Endothelial cell of umbilical vein (primary cell): ENCODE measurements around the gene COL4A1. TPM values are rescaled to one million over a fixed set of nuclear protein-coding genes. Genes with fewer than 3 reads are reported as not detected.

Experiments used
- BruUV-seq: library from RNA; stranded (reverse); fragments of 400-500 nt; replicated peaks from 2 replicates; lab custom pipeline; 2021; lab: Mats Ljungman, UMichigan
- CTCF ChIA-PET: fragments of 300-600, 350-600 bp; sonication (Branson Sonifier 250); formaldehyde crosslinking; loops from one replicate; lab custom pipeline; 2021; ENCODE audit warnings: antibody characterized with exemption, inconsistent platforms; lab: Charles Lee
- POLR2A ChIA-PET: fragments of 300-600, 350-600 bp; sonication (Branson Sonifier 250); formaldehyde crosslinking; loops from one replicate; lab custom pipeline; 2021; ENCODE audit warnings: antibody characterized with exemption, inconsistent platforms; lab: Charles Lee
- DNase-seq: peaks from one replicate; pipeline ENCODE4 v3.0.0-alpha.2; 2011; ENCODE audit warnings: low read depth, low spot score
- FAIRE-seq: peaks from 2 replicates; lab custom pipeline; 2011; peaks lifted over from hg19 to GRCh38; lab: Jason Lieb, UNC
- H2AFZ ChIP-seq: 2 replicates; pipeline ENCODE4 v1.6.0; 2012; ENCODE audit warnings: low read depth, low read length, control low read depth, inconsistent platforms
- H3K27ac ChIP-seq: 2 replicates; pipeline ENCODE4 v1.5.1; 2011; ENCODE audit warnings: low read depth, mild to moderate bottlenecking, control low read depth, low read length, moderate library complexity; ENCODE audit not compliant: insufficient read depth
- H3K27me3 ChIP-seq, 2 experiments: 2 replicates each; pipeline versions ENCODE4 v1.6.0 to v1.6.1; 2011; ENCODE audit warnings: low read length in 2 of 2, mixed read lengths in 1 of 2; ENCODE audit not compliant: control insufficient read depth in 2 of 2, insufficient read depth in 2 of 2
- H3K36me3 ChIP-seq, 2 experiments: 2 replicates in 1 of 2; 3 replicates in 1 of 2; pipeline ENCODE4 v1.5.1; 2011; ENCODE audit warnings: low read length in 2 of 2, mild to moderate bottlenecking in 1 of 2, moderate library complexity in 1 of 2; ENCODE audit not compliant: control insufficient read depth in 2 of 2, insufficient read depth in 2 of 2; ENCODE audit errors: extremely low read depth in 1 of 2
- H3K4me1 ChIP-seq: 3 replicates; pipeline ENCODE4 v1.5.1; 2011; ENCODE audit warnings: mild to moderate bottlenecking, low read length; ENCODE audit not compliant: control insufficient read depth, insufficient read depth; ENCODE audit errors: extremely low read depth
- H3K4me2 ChIP-seq: 2 replicates; pipeline ENCODE4 v1.6.1; 2011; ENCODE audit warnings: low read length, control low read depth, mixed read lengths; ENCODE audit not compliant: insufficient read depth
- H3K4me3 ChIP-seq, 3 experiments: fragments of 200-600 bp in 1 of 3; sonication (generic), shearing (Covaris generic) in 1 of 3; replicated peaks in 1 of 3; 2 replicates each; pipeline ENCODE4 v1.5.1; 2011 to 2016; ENCODE audit warnings: control low read depth in 3 of 3, low read length in 3 of 3, mild to moderate bottlenecking in 2 of 3, inconsistent platforms in 1 of 3, low read depth in 1 of 3, moderate library complexity in 1 of 3; ENCODE audit not compliant: insufficient read depth in 1 of 3
- H3K79me2 ChIP-seq: 2 replicates; pipeline ENCODE4 v1.6.0; 2012; ENCODE audit warnings: low read length, inconsistent platforms; ENCODE audit not compliant: control insufficient read depth, insufficient read depth
- H3K9ac ChIP-seq: replicated peaks from 2 replicates; pipeline ENCODE3; 2011; ENCODE audit warnings: low read length, control low read depth; ENCODE audit not compliant: insufficient read depth; ENCODE audit errors: extremely low read depth
- H3K9me1 ChIP-seq: replicated peaks from 3 replicates; pipeline ENCODE4 v1.6.0; 2011; ENCODE audit warnings: mild to moderate bottlenecking, low read length; ENCODE audit not compliant: control insufficient read depth, insufficient read depth; ENCODE audit errors: extremely low read depth
- H3K9me3 ChIP-seq: replicated peaks from 2 replicates; pipeline ENCODE4 v1.5.1; 2012; ENCODE audit warnings: low read length, inconsistent platforms; ENCODE audit not compliant: control insufficient read depth, insufficient read depth
- H4K20me1 ChIP-seq: replicated peaks from 2 replicates; pipeline ENCODE3; 2011; ENCODE audit warnings: mild to moderate bottlenecking, low read length; ENCODE audit not compliant: control insufficient read depth, insufficient read depth; ENCODE audit errors: extremely low read depth
- EZH2 ChIP-seq: IDR thresholded peaks from 2 replicates; pipeline ENCODE4 v1.6.1; 2012; ENCODE audit warnings: borderline replicate concordance, low read depth, mild to moderate bottlenecking, moderate library complexity, low read length, inconsistent platforms; ENCODE audit not compliant: severe bottlenecking
- FOS ChIP-seq: IDR thresholded peaks from 2 replicates; pipeline ENCODE4 v1.6.1; 2011; ENCODE audit warnings: mild to moderate bottlenecking, low read length, moderate library complexity, borderline replicate concordance; ENCODE audit not compliant: insufficient read depth
- GATA2 ChIP-seq: IDR thresholded peaks from 2 replicates; pipeline ENCODE4 v1.7.0; 2011; ENCODE audit warnings: low read depth, mild to moderate bottlenecking, moderate library complexity, mixed read lengths, low read length; ENCODE audit not compliant: insufficient read length, insufficient read depth
- JUN ChIP-seq: IDR thresholded peaks from 2 replicates; pipeline ENCODE4 v1.6.1; 2011; ENCODE audit warnings: borderline replicate concordance, low read depth; ENCODE audit not compliant: insufficient read length, insufficient read depth
- MYC ChIP-seq: IDR thresholded peaks from one replicate; pipeline ENCODE4 v1.6.1; 2011; ENCODE audit warnings: mild to moderate bottlenecking, low read depth, low read length
- POLR2A ChIP-seq: IDR thresholded peaks from 2 replicates; pipeline ENCODE4 v1.6.1; 2012; ENCODE audit warnings: low read depth, mild to moderate bottlenecking, control low read depth, low read length
- POLR2AphosphoS5 ChIP-seq: IDR thresholded peaks from 2 replicates; pipeline ENCODE4 v1.6.1; 2012; ENCODE audit warnings: low read depth, mild to moderate bottlenecking, control low read depth, low read length, moderate library complexity; ENCODE audit not compliant: insufficient read depth
- dilution Hi-C: fragments of 300-500 bp; cut with MboI; formaldehyde crosslinking; loops from one replicate; pipeline ENCODE4 v1.15.0; 2019; ENCODE audit warnings: low sequenced_read_pairs; ENCODE audit not compliant: extremely low pct_ligation_motif_present
- intact Hi-C: fragments of 100-400 bp; cut with micrococcal nuclease; formaldehyde crosslinking; loops from one replicate; pipeline ENCODE4 v1.10.0; 2022
- polyA plus RNA-seq, 4 experiments: library from polyadenylated mRNA; depleted of rRNA in 3 of 4; stranded (reverse) in 3 of 4; unstranded in 1 of 4; fragments of >200 nt; gene quantifications; 2 replicates each; pipeline versions ENCODE4 v1.2.1 to v1.2.3, GENCODE V29; 2011 to 2012; ENCODE audit warnings: missing spikeins in 1 of 4
- total RNA-seq: library from RNA; stranded (reverse); gene quantifications from 2 replicates; pipeline ENCODE4 v1.2.3, GENCODE V29; 2021
- TF ChIP-seq, protein P1 (sequence below): IDR thresholded peaks from 2 replicates; pipeline ENCODE4 v1.6.1; 2011; ENCODE audit not compliant: insufficient read depth, insufficient read length
- TF ChIP-seq, protein P2 (sequence below), 2 donors: IDR thresholded peaks; 1 replicate in 1 of 2; 2 replicates in 1 of 2; pipeline ENCODE4 v1.5.1; 2011; ENCODE audit warnings: low read length in 2 of 2, mild to moderate bottlenecking in 2 of 2, moderate library complexity in 2 of 2, control low read depth in 1 of 2, inconsistent platforms in 1 of 2, low read depth in 1 of 2; ENCODE audit not compliant: insufficient read depth in 1 of 2; ENCODE audit errors: extremely low read depth in 1 of 2

COL4A1 gene
- total and polyA plus RNA-seq, 2 donors (not counting 3 experiments of a cell fraction or from before 2014, with no cell fraction given) = 384 to 1,119 TPM

- FAIRE-seq (no peak), DNase-seq (no peak)
- Histone ChIP-seq H3K36me3 (peaks cover 0 to 7% of the 10 kb centered on the region in 2 experiments), H2AFZ (no peak overlapping the region), H3K9ac (no peak overlapping the region), H3K9me1 (no peaks in the 10 kb centered on the region), H3K27ac (no peak overlapping the region), H3K4me1 (peaks cover 59% of the 10 kb centered on the region), H3K27me3 (no peaks in the 10 kb centered on the region), H3K4me2 (peak overlapping the region; percentile 79), H4K20me1 (peaks cover 6% of the 10 kb centered on the region), H3K4me3 (no peak overlapping the region), H3K9me3 (no peaks in the 10 kb centered on the region), H3K79me2 (peaks cover 76% of the 10 kb centered on the region)
- intact Hi-C loops = no loop called here
- no TSS peak for BruUV-seq
- POLR2A ChIA-PET = no interaction called here
- CTCF ChIA-PET = interaction anchor here (1.4 to 4.0 kb wide), 3 partner anchors 9 to 57 kb away, joined by 3 to 42 read pairs (median 5); no protein-coding TSS in a partner anchor
- dilution Hi-C loops = no loop called here
- no peak for TF ChIP-seq JUN
- TF ChIP-seq, protein P1, sequence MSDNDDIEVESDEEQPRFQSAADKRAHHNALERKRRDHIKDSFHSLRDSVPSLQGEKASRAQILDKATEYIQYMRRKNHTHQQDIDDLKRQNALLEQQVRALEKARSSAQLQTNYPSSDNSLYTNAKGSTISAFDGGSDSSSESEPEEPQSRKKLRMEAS = no peak
- TF ChIP-seq POLR2AphosphoS5 = no peak
- TF ChIP-seq, protein P2, sequence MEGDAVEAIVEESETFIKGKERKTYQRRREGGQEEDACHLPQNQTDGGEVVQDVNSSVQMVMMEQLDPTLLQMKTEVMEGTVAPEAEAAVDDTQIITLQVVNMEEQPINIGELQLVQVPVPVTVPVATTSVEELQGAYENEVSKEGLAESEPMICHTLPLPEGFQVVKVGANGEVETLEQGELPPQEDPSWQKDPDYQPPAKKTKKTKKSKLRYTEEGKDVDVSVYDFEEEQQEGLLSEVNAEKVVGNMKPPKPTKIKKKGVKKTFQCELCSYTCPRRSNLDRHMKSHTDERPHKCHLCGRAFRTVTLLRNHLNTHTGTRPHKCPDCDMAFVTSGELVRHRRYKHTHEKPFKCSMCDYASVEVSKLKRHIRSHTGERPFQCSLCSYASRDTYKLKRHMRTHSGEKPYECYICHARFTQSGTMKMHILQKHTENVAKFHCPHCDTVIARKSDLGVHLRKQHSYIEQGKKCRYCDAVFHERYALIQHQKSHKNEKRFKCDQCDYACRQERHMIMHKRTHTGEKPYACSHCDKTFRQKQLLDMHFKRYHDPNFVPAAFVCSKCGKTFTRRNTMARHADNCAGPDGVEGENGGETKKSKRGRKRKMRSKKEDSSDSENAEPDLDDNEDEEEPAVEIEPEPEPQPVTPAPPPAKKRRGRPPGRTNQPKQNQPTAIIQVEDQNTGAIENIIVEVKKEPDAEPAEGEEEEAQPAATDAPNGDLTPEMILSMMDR (IDR thresholded peaks at IDR 0.05; ENCODE audit: extremely low read depth in 1 of 2, insufficient read depth in 1 of 2, low read depth in 1 of 2, low read length in 2 of 2) = no peak
- no peak for TF ChIP-seq GATA2
- TF ChIP-seq EZH2 = no peak
- no peak for TF ChIP-seq MYC
- no peak for TF ChIP-seq FOS
- no peak for TF ChIP-seq POLR2A
Observed at GRCh38 chr13:110303644-110304043, 3.3 kb downstream of the COL4A1 start.
